Measurements from ENCODE around the gene NAGLU.
"Not testable (repeated sequence)": the region's sequence is repeated elsewhere in the genome, so short reads cannot be mapped to it uniquely, and the experiment has no call there.

Gene NAGLU

DNA sequence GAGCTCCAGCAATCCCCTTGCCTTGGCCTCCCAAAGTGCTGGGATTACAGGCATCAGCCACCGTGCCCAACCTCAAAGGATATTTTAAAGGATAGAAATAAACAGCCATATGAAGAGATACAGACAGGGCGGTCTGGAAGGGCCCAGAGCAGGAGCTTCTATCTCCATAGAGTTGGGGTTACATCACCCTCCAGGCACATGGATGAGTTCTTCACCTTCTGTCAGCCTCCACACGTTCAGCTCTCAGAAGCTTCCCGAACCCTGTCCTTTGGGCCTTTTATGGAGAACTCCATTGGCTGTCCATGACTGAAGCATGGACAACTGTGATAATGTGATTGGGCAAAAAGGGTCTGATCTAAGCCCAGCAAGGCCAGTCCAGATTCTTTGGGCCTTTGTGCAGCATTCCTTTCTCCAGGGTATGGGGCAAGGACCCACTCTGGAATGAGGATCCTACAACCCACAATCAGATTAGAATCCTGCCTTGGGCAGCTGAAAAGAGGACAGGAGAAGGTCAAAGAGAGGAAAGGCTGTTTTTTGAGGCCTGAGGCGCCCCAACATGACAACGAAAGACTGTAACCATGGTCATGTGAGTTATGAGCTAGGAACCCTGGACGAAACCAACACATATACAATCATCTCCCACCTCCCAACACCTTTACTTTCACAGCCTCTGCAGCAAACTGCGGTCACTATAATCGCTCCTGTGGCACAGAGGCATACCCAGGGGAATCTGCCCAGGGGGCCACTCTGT lies 9.9 kb downstream of the NAGLU start:
- DNase-seq (ENCODE audit: low read depth), result not testable (repeated sequence)

- no peak for DNase-seq (ENCODE audit: low read depth)
These were observed 11.0 kb downstream of the NAGLU start for GRCh38 chr17:42547001-42547461.

DNA sequence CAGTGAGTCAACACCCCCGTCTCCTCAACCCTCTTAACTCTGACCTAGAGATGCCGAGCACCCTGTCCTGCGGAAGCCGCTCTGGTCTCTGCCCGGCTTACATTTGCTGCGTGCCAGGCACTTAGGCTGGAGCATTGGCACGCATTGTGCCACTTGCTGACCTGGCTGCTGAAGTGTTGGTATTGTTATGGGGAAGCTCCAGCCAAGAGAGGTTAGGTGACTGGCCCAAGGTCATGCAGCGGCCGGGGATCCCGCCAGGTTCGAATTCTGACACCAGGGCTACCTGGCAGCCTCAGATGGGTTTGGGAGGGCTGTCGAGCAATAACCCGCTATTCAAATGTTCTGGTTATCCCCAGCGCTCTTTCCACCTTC lies 11.6 kb downstream of the NAGLU start:
- no peak for DNase-seq (ENCODE audit: low read depth)

GRCh38 chr17:42548070-42548837 lies 12.2 kb downstream of the NAGLU start:
- DNase-seq (ENCODE audit: low read depth), result peak; percentile 72

DNA sequence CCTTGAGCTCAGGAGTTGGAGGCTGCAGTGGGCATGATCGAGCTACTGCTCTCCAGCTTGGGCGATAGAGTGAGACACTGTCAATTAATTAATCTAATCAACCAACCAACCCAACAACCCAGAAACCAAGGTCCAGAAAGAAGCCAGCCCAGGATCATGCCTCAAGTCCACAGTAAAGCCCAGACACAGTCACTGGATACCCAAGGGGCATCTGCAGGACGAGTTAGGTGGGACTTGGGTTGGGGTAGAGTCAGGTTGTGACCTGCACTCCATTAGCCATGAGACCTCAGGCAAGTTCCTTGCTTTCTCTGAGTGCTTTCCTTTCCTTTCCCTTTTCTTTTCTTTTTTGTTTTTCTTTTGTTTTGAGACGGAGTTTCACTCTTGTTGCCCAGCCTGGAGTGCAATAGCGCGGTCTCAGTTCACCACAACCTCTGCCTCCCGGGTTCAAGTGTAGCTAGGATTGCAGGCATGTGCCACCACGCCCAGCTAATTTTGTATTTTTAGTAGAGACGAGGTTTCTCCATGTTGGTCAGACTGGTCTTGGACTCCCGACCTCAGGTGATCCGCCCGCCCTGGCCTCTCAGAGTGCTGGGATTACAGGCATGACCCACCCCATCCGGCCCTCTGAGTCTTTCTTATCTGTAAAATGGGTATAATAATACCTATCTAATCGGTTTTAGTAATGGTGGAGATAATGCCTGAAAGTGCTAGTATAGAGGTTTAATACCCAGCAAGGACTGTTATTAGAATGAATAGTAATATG lies 13.1 kb downstream of the NAGLU start:
- DNase-seq (ENCODE audit: low read depth), result no peak

- DNase-seq (ENCODE audit: low read depth), result not testable (repeated sequence)
These were observed 16.7 kb downstream of the NAGLU start, which contains the start of gene HSD17B1 for GRCh38 chr17:42552736-42553135. HSD17B1 (plus strand) TSS chr17:42552923; CDS start chr17:42552934, 11 bp downstream.

GRCh38 chr17:42553161-42553818 lies 17.2 kb downstream of the NAGLU start:
- no peak for DNase-seq (ENCODE audit: low read depth)

DNA sequence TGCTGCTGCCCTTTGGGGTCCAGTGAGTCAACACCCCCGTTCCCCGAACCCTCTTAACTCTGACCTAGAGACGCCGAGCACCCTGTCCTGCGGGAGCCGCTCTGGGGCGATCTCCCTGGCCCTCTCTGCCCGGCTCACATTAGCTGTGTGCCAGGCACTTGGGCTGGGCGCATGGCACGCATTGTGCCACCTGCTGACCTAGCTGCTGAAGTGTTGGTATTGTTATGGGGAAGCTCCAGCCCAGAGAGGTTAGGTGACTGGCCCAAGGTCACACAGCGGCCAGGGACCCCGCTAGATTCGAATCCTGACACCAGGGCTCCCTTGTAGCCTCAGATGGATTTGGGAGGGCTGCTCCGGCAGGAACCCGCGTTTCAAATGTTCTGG lies 17.8 kb downstream of the NAGLU start:
- no peak for DNase-seq (ENCODE audit: low read depth)

GRCh38 chr17:42554250-42555121 lies 18.4 kb downstream of the NAGLU start:
- peak; percentile 70 for DNase-seq (ENCODE audit: low read depth)

DNA sequence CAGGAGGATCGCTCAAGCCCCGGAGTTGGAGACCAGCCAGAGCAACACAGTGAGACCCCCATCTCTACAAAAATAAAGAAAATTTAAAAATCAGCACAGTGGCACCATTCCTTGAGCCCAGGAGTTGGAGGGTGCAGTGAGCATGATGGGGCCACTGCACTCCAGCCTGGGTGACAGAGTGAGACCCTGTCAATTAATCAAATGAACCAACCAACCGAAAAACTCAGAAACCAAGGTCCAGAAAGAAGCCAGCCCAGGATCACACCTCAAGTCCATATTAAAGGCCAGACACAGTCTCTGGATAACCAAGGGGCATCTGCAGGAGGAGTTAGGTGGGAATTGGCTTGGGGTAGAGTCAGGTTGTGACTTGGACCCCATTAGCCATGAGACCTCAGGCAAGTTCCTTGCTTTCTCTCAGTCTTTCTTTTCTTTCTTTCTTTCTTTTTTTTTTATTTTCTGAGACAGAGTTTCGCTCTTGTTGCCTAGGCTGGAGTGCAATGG lies 19.1 kb downstream of the NAGLU start:
- no peak for DNase-seq (ENCODE audit: low read depth)

- DNase-seq (ENCODE audit: low read depth), result not testable (repeated sequence)
These were observed 20.0 kb downstream of the NAGLU start for GRCh38 chr17:42555961-42556617.

GRCh38 chr17:42559075-42559474 lies 23.0 kb downstream of the NAGLU start:
- DNase-seq (ENCODE audit: low read depth), result no peak

GRCh38 chr17:42560246-42560645 lies 24.2 kb downstream of the NAGLU start:
- no peak for DNase-seq (ENCODE audit: low read depth)

GRCh38 chr17:42561897-42562387 lies 25.9 kb downstream of the NAGLU start, which contains the start of gene COASY:
COASY (plus strand) TSS chr17:42562148; CDS start chr17:42562623, 475 bp downstream.
- DNase-seq (ENCODE audit: low read depth), result peak; percentile 87

GRCh38 chr17:42562388-42563142 lies 26.5 kb downstream of the NAGLU start:
- no peak for DNase-seq (ENCODE audit: low read depth)

- no peak for DNase-seq (ENCODE audit: low read depth)
These were observed 27.1 kb downstream of the NAGLU start for GRCh38 chr17:42563143-42563509.

GRCh38 chr17:42563543-42563942 lies 27.5 kb downstream of the NAGLU start:
- no peak for DNase-seq (ENCODE audit: low read depth)

GRCh38 chr17:42563950-42564349 lies 27.9 kb downstream of the NAGLU start:
- no peak for DNase-seq (ENCODE audit: low read depth)

GRCh38 chr17:42564815-42565522 lies 28.9 kb downstream of the NAGLU start:
- no peak for DNase-seq (ENCODE audit: low read depth)

All from stimulated activated CD8-positive, alpha-beta memory T cell treated with anti-CD3 and anti-CD28 coated beads, Interleukin-4, amount 100 ng/mL, for 24 hours (primary cell).